Motor neuron (in vitro differentiated cells): ENCODE measurements around the gene PCK2. TPM values are rescaled to one million over a fixed set of nuclear protein-coding genes. Genes with fewer than 3 reads are reported as not detected.
A peak's percentile ranks its signal among the peaks of the same experiment; 100 is the strongest.

ENCODE experiments used
- ATAC-seq, 8 experiments: fragments of 200-7000 bp; cut with Tn5 transposase; replicated peaks in 6 of 8; 2 replicates each; pipeline ENCODE4 v1.8.0; 2021; ENCODE audit warnings: mild to moderate bottlenecking in 8 of 8, moderate library complexity in 8 of 8
- H3K27ac ChIP-seq, 2 donors: fragments of 250-450 bp; sonication (Bioruptor Pico); 2 replicates each; pipeline ENCODE4 v1.9.0; 2021; ENCODE audit warnings: antibody characterized with exemption in 2 of 2, mild to moderate bottlenecking in 2 of 2, moderate library complexity in 1 of 2
- H3K4me1 ChIP-seq, 2 donors: fragments of 250-450 bp; sonication (Bioruptor Pico); replicated peaks in 1 of 2; 2 replicates each; pipeline ENCODE4 v1.6.1; 2021; ENCODE audit warnings: antibody characterized with exemption in 2 of 2, mild to moderate bottlenecking in 2 of 2, moderate library complexity in 1 of 2
- H3K4me3 ChIP-seq, 5 donors: fragments of 250-450 bp; sonication (Bioruptor Pico); 2 replicates each; pipeline ENCODE4 v1.9.0; 2021; ENCODE audit warnings: antibody characterized with exemption in 5 of 5, mild to moderate bottlenecking in 5 of 5, moderate library complexity in 4 of 5
- WGBS, 10 experiments: fragments of 450-650 bp; shearing (Covaris generic); methylation state at CpG; one replicate each; pipeline ENCODE4 v1.0.0; 2022; 5-methylcytosine and 5-hydroxymethylcytosine counted together
- in situ Hi-C, 9 experiments: fragments of 400-800 bp; cut with MboI; loops; one replicate each; pipeline ENCODE4 v1.15.0; 2021; ENCODE audit warnings: low sequenced_read_pairs in 9 of 9, low pct_unique_long_range_greater_than_20kb in 2 of 9; ENCODE audit not compliant: unreplicated experiment in 9 of 9
- total RNA-seq, 8 experiments: library from RNA; unstranded; fragments of 300-600 nt; gene quantifications; 2 replicates each; pipeline versions ENCODE4 v1.2.3 to v1.2.4, GENCODE V29; 2022

Gene PCK2
- total RNA-seq, 8 experiments from 2014 or later, result 7.6 to 66.5 (median 33.2) TPM

DNA sequence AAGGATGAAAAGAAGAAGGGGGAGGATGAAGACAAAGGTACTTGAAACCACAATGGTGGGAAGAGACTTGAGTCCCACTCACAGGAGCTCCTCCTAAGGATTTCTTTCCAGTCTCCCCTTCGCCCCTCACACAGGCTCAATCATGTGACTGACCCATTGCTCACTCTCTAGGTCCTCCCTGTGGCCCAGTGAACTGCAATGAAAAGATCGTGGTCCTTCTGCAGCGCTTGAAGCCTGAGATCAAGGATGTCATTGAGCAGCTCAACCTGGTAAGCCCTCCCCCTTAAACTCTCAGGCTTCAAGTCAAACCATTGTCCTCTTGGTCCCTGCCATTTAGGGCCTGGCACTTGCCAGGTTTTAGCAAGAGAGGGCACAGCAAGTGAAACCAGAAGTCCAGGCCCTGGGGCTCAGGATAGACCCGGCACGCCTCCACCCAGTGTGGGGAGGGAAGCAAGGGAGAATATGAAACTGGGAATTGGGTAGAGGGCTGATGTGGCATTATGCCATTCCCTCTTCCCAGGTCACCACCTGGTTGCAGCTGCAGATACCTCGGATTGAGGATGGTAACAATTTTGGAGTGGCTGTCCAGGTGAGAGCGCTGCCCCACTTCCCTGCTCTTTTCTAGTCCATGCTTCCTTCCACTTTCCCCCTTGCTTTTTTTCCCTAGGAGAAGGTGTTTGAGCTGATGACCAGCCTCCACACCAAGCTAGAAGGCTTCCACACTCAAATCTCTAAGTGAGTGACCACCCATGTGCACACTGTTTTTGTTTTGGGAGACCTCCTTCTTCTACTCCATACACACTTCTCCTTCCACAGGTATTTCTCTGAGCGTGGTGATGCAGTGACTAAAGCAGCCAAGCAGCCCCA lies 43.7 kb downstream of the PCK2 start:
- WGBS, 10 experiments, result 50 to 100% (median 95%) methylated on average over 1 to 4 of the region's 8 CpGs; no CpG with 5 or more reads in 4 of the 10 experiments
- Histone ChIP-seq H3K4me1 (peaks cover 6 to 12% of the 10 kb centered on the region in 2 donors), H3K4me3 (no peak overlapping the region), H3K27ac (no peak overlapping the region)
- ATAC-seq, result no peak
- in situ Hi-C loops, result no loop called here

DNA sequence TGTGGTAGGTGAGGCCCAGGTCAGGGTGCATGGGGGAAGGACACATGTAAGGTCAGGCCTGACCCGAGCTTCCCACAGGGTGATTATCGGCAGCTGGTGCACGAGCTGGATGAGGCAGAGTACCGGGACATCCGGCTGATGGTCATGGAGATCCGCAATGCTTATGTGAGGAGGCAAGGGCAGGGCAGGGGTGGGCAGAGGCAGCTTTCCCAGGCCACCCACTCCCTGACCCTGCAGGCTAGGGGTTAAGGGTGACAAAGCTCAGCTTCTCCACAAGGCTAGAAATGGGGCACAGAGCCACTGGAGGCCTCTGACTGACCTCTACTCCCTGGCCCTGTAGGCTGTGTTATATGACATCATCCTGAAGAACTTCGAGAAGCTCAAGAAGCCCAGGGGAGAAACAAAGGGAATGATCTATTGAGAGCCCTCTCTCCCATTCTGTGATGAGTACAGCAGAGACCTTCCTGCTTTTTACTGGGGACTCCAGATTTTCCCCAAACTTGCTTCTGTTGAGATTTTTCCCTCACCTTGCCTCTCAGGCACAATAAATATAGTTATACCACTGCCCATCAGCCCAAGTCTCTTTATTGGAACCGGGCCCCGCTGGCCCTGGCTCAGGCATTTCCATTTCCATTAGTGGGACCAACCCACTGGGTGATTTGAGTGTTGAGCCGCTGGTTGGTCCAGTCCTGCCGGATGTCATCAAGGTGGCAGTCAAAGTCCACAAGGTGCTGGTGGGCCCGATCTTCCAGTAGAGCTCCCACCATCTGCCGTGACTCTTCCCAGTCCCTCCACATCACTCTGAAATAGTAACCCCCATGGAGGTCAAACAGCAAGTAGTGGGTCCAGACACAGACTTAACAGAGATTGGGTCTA lies 44.5 kb downstream of the PCK2 start:
- no peak for ATAC-seq
- WGBS, 10 experiments, result 60 to 100% (median 86%) methylated on average over 1 to 7 of the region's 13 CpGs; no CpG with 5 or more reads in 2 of the 10 experiments
- Histone ChIP-seq H3K4me1 (peaks cover 6 to 12% of the 10 kb centered on the region in 2 donors), H3K27ac (no peak overlapping the region), H3K4me3 (no peak overlapping the region)
- in situ Hi-C loops, result no loop called here

DNA sequence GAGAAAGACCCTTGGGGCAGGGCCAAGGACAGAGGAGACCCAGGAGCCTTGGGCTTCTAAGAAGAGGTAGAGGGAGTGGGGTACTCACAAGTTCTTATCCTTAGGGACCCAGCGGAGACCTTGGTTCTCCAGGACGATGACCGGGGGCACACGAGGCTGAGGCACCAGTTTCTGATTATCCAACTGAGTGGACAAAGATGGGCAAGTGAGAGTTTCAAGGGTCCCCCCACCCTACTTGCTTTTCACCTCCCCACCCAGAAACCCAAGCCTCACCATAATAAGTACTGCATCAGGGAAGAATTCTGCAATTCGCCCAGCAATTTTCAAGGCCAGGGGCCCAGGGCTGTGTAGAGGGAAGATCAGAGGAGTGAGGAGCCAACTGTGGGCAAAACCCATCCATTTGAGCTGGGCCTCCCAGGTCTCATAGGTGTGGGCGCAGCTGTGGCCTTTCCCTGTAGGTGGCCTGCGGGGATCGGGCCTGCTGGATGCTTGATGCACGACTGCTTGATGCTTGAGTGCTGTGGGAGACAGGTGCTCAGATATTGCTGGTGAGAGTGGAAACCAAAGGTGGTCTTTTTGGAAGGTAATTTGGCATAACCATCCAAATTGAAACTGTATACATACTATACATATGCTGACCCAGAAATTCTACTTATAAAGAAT lies 45.3 kb downstream of the PCK2 start:
- no peak for ATAC-seq
- 78 to 98% (median 88%) methylated on average over 1 to 7 of the region's 9 CpGs; no CpG with 5 or more reads in 6 of the 10 experiments for WGBS, 10 experiments
- Histone ChIP-seq H3K4me1 (peaks cover 6 to 12% of the 10 kb centered on the region in 2 donors), H3K27ac (no peak overlapping the region), H3K4me3 (peak overlapping the region in 2 of 5 donors; percentile 74)
- in situ Hi-C loops, result no loop called here

DNA sequence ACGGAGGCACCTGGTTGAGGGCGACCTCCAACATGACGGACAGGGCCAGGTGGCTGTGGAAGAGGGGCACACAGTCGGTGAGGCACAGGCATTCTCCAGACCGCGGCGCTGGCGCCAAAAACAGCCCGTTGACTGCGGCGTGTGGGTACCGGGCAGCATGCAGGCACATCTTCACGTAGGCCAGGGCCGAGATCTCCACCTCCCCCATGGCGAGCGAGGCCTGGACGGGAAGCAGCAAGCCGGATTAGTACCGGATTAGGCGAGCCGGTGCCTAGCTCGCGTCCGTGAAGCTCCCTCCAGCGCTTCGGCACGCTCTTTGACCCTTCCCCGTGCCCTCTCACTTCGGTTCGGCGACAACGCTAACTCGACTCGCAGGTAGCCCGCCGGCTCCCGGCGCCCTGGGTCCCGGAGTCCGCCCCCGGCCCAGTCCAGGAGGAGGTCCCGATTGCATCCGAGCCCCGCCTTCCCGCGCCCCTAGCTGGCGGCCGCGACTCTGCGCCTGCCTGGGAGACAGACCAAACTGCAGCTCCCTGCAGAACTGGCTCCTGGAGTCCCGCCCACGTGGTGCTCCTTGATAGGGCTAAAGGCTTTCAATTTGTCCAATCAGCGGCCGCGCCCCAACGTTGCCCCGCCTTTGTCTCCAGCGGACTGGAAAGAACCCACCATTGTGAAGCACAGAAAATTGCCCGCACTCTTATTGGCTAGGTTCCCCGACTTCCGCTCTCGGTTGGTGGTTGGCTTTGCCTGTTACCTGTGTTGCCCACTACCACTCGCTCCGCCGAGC lies 47.2 kb downstream of the PCK2 start, which contains the start of gene EMC9:
Gene EMC9, minus strand, starts transcription at position 495 of the 784 bp plus-strand sequence. Its CDS starts 287 bp downstream, at position 208.
- 0 to 3% (median 0%) methylated on average over 2 to 11 of the region's 65 CpGs; no CpG with 5 or more reads in 7 of the 10 experiments for WGBS, 10 experiments

DNA sequence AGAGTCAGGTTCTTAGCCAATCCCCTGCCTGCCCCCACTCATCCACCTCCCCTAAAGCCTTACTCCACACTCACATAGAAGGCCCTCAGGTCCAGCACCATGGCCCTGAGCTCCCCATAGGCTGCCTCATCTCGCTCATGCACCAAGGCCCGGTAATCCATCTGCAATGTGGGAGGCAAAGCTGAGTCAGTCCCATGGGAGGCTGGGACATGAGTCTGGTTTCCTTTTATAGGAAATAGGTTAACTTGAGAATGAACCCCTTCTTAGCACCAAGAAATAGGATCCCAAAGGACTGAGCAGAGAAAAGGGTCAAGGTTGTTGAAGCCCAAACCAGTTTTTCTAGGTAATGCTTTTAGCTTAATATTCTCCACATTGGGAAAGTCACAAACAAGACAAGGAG lies 49.4 kb downstream of the PCK2 start:
- Histone ChIP-seq H3K4me3 (no peak overlapping the region), H3K4me1 (peaks cover 12 to 14% of the 10 kb centered on the region in 2 donors), H3K27ac (no peak overlapping the region)
- in situ Hi-C loops, result no loop called here
- no peak for ATAC-seq
- WGBS, 10 experiments, result no CpG with 5 or more reads among the region's 2 CpGs

More for the DNA sequence above, 47.2 kb downstream of the PCK2 start, which contains the start of gene EMC9:
- ATAC-seq, result peak; percentile 85 to 92 (median 90)
- H3K4me1 ChIP-seq, result peaks cover 10 to 12% of the 10 kb centered on the region in 2 donors
- peak within 1 kb of the TSS; percentile 60 to 77 (median 74) for H3K4me3 ChIP-seq
- peak within 1 kb of the TSS; percentile 58 to 81 for H3K27ac ChIP-seq
- in situ Hi-C loops, result no loop called here

DNA sequence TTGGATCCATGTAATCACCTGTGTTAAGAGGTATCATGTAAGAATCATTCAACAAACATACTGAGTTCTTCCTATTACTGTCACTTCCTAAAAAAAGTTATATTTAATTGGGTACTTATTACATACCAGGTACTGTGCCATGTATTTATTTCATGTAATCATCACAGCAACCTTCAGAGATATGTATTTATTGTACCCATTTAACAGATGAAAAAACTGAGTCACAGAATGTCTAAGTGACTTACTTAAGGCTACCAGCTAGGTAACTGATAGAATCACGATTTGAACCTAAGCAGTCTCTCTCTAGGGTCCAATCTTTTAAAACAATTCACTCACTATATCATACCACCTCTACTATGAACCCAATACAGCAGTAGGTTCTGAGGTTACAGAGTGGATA lies 50.3 kb downstream of the PCK2 start:
- Histone ChIP-seq H3K4me1 (peaks cover 13 to 14% of the 10 kb centered on the region in 2 donors), H3K4me3 (no peak overlapping the region), H3K27ac (no peak overlapping the region)
- no peak for ATAC-seq
- in situ Hi-C loops, result no loop called here
- 40 to 100% (median 100%) methylated on average over 1 of the region's 1 CpG; no CpG with 5 or more reads in 3 of the 10 experiments for WGBS, 10 experiments

DNA sequence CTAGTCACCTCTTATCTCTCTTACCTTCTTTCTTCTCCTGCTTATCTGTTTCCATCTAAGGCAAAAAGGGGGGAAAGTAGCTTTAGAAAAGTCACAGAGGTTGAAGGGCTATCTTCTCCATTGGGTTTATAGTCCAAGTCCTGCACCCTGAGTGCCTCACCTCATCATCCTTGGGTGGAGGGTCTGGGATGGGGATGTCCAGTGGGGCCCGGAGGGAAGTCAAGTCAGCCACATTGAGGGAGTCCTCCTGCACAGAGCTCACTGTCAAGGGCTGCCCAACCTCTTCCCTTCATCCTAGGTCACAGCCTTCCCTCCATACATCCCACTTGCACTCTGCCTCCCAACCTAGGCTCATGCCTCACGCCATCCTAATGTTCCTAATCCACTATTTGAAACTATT lies 51.1 kb downstream of the PCK2 start:
- in situ Hi-C loops, result no loop called here
- 90 to 100% methylated on average over 1 to 2 of the region's 2 CpGs; no CpG with 5 or more reads in 8 of the 10 experiments for WGBS, 10 experiments
- Histone ChIP-seq H3K4me3 (no peak overlapping the region), H3K4me1 (peaks cover 10 to 11% of the 10 kb centered on the region in 2 donors), H3K27ac (no peak overlapping the region)
- ATAC-seq, result no peak

DNA sequence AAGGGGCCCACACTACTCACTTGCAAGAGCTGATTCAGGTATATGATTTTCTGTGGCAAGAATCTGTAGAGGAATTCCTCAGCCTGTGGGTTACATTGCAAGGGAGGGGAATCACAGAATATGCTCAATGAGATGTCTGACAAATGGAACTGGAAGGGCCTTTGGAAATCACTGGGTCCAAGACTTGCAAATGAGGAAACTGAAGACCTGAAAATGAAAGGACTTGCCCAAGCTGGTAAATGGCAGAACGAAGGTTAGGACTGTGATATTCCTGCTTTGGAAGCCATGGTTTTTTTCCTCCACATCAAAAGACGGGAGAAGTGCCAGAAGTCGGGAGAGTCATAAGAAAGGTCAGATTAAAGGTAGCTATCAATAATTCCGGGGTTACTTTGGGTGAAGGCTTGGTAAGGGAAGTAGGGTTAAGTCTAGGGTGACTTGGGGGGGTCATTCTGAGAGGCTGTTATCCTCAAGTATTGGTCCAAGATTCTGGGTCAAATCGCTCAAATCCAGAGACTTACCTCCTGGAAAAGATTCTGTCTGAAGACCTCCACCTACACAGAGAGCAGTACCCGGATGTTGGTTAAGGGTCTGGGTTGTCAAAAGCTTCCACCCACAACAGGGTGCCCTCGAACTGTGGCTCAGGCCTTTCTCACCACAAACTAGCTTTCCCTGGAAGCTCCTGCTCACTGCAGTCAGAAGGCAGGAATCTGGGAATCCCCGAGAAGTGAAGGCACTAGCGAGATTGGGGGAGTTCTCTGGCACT lies 51.8 kb downstream of the PCK2 start:
- peak in 3 of 8 experiments; percentile 0 for ATAC-seq
- peak overlapping the region; percentile 67 to 68 for H3K27ac ChIP-seq
- WGBS, 10 experiments, result 7 to 48% (median 26%) methylated on average over 2 to 5 of the region's 9 CpGs; no CpG with 5 or more reads in 3 of the 10 experiments
- in situ Hi-C loops, result no loop called here
- H3K4me3 ChIP-seq, result peak overlapping the region; percentile 59 to 87 (median 72)
- peaks cover 10 to 11% of the 10 kb centered on the region in 2 donors for H3K4me1 ChIP-seq

DNA sequence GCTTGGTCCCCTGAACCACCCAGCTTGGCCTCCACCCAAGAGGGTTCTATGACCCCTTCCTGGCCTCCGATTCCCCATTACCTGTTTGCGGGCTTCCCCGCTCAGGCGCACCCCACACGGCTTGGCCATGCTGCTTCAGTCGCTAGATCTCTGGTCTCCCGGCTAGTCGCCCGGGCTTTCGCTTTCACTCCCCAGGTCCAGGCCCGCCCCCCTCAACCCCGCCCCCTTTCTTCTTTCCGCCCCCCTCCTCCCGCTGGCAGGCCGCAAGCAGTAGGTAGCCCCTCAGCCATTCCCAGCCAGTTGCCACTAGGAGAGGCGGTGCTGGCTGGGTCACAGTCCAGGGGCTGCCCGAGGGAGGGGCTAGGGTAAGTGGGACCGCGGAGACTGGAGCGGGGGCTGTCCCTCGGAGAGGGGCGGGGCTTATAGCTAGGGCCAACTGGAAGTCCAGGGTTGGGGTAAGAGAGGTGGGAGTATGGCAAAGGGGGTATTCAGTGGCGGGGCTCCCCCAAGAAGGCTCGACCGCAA lies 52.4 kb downstream of the PCK2 start, which contains the start of gene PSME2:
Gene PSME2, minus strand, starts transcription at position 158 of the 525 bp plus-strand sequence. Its CDS starts 29 bp downstream, at position 129.
- in situ Hi-C loops, result no loop called here
- peak within 1 kb of the TSS; percentile 59 to 87 (median 72) for H3K4me3 ChIP-seq
- H3K27ac ChIP-seq, result peak within 1 kb of the TSS; percentile 70 to 89
- ATAC-seq, result peak; percentile 52 to 77 (median 72)
- H3K4me1 ChIP-seq, result peaks cover 10 to 11% of the 10 kb centered on the region in 2 donors
- no CpG with 5 or more reads among the region's 25 CpGs for WGBS, 10 experiments

DNA sequence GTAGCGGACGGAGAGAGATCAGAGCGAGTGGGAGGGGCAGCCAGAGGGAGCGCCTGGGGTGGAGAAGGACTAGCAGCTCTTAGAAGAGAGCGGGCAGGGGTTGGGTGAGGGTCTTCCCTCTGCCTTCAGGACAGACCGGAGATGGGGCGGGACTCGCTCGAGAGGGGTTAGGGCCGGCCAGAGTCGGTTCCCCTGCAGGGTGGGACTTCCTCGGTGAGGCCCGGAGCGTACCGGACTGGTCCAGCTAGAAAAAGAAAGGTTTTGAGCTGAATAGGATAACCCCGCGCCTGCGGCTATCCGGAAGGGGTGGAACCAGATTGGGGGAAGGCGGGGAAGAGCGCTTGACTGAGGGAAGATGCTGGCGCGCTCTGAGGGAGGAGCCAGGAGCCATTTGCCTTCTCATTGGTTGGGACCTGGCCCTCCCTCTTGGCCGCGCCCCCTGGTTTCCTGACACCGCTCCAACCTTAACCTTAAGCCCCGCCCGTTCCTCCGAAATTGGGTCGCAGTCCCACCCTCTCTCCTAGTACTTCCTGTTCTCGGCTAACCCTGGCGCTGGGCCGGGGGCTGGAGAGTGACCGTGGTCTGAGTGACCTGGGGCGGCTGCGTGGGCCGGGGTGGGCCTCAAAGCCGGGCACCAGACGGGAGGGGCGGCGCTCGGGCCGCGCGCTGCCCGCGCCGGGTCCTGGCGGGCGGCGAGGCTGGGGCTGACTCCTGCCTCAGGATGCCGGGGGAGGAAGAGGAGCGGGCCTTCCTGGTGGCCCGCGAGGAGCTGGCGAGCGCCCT lies 53.1 kb downstream of the PCK2 start, which contains the start of gene RNF31:
Gene RNF31, plus strand, starts transcription at position 521 of the 783 bp plus-strand sequence. Its CDS starts 201 bp downstream, at position 722.
- peak within 1 kb of the TSS; percentile 70 to 89 for H3K27ac ChIP-seq
- peaks cover 10% of the 10 kb centered on the region in 2 donors for H3K4me1 ChIP-seq
- in situ Hi-C loops, result no loop called here
- peak; percentile 81 to 88 (median 83) for ATAC-seq
- peak within 1 kb of the TSS; percentile 59 to 87 (median 72) for H3K4me3 ChIP-seq
- 0% methylated on average over 2 to 12 of the region's 57 CpGs; no CpG with 5 or more reads in 5 of the 10 experiments for WGBS, 10 experiments
